Left ventricle myocardium superior (tissue), 1 donor: ENCODE data around the gene YIF1A. TPM values are rescaled to one million over a fixed set of nuclear protein-coding genes. Genes with fewer than 3 reads are reported as not detected.

Experiments used
- ATAC-seq: fragments of 200-7000 bp; cut with Tn5 transposase; one replicate; pipeline ENCODE4 v1.9.1; 2020; ENCODE audit warnings: mild to moderate bottlenecking, moderate library complexity
- DNase-seq: peaks from one replicate; pipeline ENCODE4 v3.0.0-alpha.2; 2020
- intact Hi-C: fragments of 100-400 bp; cut with micrococcal nuclease; formaldehyde crosslinking; loops from one replicate; pipeline ENCODE4 v1.11.0; 2022
- total RNA-seq: library from RNA; stranded (reverse); fragmentation: NEBNext Ultra II Directional; extraction: Animal tissue kit (Norgen Biotek cat#: 25700); gene quantifications from one replicate; pipeline ENCODE4 v1.2.1, GENCODE V29; 2021
- donor health status: DM: no; HTN: yes; CAD: no; lungs with severe emphysema.

YIF1A gene
- total RNA-seq, 1 donor from 2014 or later: 41.1 TPM

- ATAC-seq (no peak), DNase-seq (no peak)
- intact Hi-C loops: no loop called here
These were observed 3.0 kb upstream of the YIF1A start, which contains the start of gene TMEM151A for GRCh38 chr11:66291706-66292542. TSS of gene TMEM151A (plus strand) at chr11:66291894. CDS start at chr11:66292014, 120 bp downstream.

GRCh38 chr11:66291303-66291705 is 2.4 kb upstream of the YIF1A start:
- DNase-seq: no peak
- ATAC-seq: no peak
- intact Hi-C loops: no loop called here

GRCh38 chr11:66290330-66290621 is 1.3 kb upstream of the YIF1A start:
- no peak for ATAC-seq
- intact Hi-C loops: no loop called here

GRCh38 chr11:66289548-66290329 is 796 bp upstream of the YIF1A start:
- DNase-seq: peak; percentile 81
- peak; percentile 57 for ATAC-seq
- intact Hi-C loops: no loop called here

More at GRCh38 chr11:66290330-66290621, 1.3 kb upstream of the YIF1A start:
- DNase-seq: no peak

GRCh38 chr11:66287889-66288670 is 863 bp downstream of the YIF1A start:
- DNase-seq (no peak), ATAC-seq (no peak)
- intact Hi-C loops: no loop called here

- ATAC-seq (no peak), DNase-seq (no peak)
- intact Hi-C loops: no loop called here
These were observed 1.6 kb downstream of the YIF1A start for GRCh38 chr11:66287211-66287888.

GRCh38 chr11:66286699-66287098 is 2.2 kb downstream of the YIF1A start:
- no peak for DNase-seq
- intact Hi-C loops: no loop called here
- no peak for ATAC-seq

- DNase-seq (no peak), ATAC-seq (no peak)
- intact Hi-C loops: no loop called here
These were observed 3.5 kb downstream of the YIF1A start for GRCh38 chr11:66285250-66285947.

- ATAC-seq: no peak
- no peak for DNase-seq
- intact Hi-C loops: no loop called here
These were observed 4.3 kb downstream of the YIF1A start for GRCh38 chr11:66284526-66285078.

- DNase-seq (no peak), ATAC-seq (no peak)
- intact Hi-C loops: no loop called here
These were observed 5.4 kb downstream of the YIF1A start for GRCh38 chr11:66283461-66284105.

GRCh38 chr11:66282468-66283455 is 6.2 kb downstream of the YIF1A start:
- intact Hi-C loops: no loop called here
- ATAC-seq (peak; percentile 84), DNase-seq (peak; percentile 99)

- DNase-seq (no peak), ATAC-seq (no peak)
- intact Hi-C loops: no loop called here
These were observed 7.0 kb downstream of the YIF1A start for GRCh38 chr11:66281776-66282467.

GRCh38 chr11:66281001-66281400 is 7.9 kb downstream of the YIF1A start:
- intact Hi-C loops: no loop called here
- DNase-seq (no peak), ATAC-seq (no peak)

- intact Hi-C loops: no loop called here
- ATAC-seq (no peak), DNase-seq (no peak)
These were observed 8.5 kb downstream of the YIF1A start for GRCh38 chr11:66280428-66280827.

- ATAC-seq (no peak), DNase-seq (no peak)
- intact Hi-C loops: no loop called here
These were observed 9.7 kb downstream of the YIF1A start for GRCh38 chr11:66279092-66279734.
